HG03571 (cell line): ENCODE data around the gene ECSCR.
"Not testable (repeated sequence)": the region's sequence is repeated elsewhere in the genome, so short reads cannot be mapped to it uniquely, and the experiment has no call there.

Source experiments
- ATAC-seq: cut with Tn5 transposase; IDR thresholded peaks from one replicate; pipeline ENCODE4 v1.9.1; 2021; ENCODE audit not compliant: unreplicated experiment

Gene ECSCR

GRCh38 chr5:139446956-139447779 lies 15.4 kb downstream of the ECSCR start:
- ATAC-seq: no peak

DNA sequence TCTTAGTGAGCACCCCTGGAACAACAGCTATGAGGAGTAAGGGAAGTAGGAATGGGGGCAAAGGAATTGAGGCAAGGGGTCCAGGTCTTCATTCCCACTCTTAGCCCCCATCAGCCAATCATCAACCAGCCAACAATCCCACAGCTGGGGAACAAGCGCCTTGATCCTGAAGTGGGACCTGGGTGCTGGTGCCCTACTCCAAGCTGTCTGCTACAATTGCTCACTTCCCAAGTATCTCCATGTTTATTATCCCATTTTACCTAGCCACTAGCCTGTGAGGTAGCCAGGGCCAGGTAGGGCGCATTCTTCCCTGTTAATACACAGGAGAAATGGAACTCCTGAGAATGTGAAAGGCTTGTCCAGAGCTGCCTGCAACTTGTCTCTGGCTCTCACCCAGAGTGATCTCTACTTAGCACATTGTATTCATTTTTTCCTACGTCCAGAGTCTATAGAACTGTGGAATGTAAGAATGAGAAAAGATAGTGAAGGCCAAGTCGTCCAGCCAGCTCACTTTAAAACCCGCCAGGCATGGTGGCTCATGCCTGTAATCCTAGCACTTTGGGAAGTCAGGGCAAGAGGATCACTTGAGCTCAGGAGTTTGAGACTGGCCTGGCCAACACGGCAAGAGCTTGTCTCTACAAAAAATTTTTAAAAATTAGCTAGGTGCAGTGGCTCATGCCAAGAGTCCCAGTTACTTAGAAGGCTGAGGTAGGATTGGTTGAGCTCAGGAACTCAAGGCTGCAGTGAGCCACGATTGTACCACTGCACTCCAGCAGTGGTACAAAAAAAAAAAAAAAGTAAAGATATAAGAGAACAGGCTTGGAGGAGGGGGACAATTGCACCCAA lies 17.0 kb downstream of the ECSCR start:
- ATAC-seq: no peak

DNA sequence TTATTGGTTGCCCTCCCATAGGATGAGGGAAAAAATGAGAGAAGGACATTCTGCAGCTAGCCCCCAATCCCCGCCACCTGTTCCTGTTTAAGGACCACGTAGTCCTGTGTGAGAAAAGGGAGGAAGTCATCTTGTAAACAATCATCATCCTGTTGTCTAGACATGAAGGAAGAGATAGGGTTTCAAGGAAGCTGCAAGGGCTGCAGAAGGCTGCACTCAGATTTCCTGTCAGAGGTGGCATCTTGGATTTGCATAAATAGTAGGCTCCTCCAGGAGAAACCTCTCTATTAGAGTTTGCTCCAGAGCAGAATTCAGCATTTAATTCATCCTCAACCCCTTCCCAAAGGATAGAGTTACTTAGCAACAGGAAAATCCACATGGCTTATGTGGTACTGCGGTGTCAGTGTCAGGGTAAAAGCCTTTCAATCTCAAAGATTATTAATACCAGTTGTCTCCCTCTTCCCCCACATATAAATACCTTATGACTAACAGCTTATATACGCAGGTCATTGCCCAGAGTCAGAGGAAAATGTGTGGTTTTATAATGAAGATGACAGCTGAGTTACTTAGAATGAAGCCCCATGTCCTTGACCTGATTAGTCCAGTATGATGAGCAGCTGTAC lies 18.6 kb downstream of the ECSCR start:
- ATAC-seq: no peak

- not testable (repeated sequence) for ATAC-seq
Measured at GRCh38 chr5:139440416-139440815, 22.1 kb downstream of the ECSCR start.

DNA sequence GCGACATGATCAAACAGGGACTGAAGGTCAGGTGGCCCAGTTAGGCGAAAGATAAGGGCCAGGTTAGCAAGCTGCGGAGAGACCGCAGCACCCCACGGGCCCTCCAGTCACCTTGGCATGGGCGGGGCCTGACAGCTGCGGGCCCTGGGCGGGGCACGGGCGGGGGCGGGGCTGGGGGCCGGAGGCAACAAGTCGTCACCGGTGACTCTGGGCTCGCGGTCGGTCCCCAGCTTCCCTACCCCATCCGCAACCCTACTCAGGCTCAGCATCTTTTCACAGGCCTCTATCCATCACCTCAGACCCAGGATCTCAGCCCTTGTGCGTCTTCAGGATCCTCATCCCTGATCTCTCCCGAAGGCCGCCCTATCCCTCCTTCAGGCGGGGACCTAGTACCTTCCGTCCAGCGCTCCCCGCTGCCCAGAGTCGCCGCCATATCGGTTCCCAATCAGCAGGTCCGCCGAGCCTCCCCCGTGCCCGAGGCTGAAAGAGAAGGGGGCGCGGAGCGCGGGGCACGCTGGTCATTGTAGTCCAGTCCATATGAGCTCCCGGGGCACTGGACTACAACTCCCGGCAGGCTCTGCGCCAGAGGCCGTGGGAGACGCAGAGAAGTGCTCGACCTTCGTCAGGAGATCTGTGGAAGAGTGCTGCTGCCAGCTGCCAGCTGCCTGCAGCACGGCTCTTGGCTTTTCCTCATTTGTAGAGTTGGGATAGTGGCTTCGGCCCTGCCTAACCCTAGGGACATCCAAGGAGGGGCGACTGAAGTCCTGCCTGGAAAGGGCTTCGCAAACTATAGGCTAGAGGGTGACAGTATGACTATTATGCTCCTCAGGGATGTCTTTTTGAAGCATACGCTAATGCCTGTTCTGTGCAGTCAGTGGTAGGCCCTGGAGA lies 23.3 kb downstream of the ECSCR start, which contains the start of gene DNAJC18:
TSS of gene DNAJC18 (minus strand) at position 513 of the 891 bp plus-strand sequence. CDS start at position 433, 80 bp downstream.
- ATAC-seq: peak; percentile 90

DNA sequence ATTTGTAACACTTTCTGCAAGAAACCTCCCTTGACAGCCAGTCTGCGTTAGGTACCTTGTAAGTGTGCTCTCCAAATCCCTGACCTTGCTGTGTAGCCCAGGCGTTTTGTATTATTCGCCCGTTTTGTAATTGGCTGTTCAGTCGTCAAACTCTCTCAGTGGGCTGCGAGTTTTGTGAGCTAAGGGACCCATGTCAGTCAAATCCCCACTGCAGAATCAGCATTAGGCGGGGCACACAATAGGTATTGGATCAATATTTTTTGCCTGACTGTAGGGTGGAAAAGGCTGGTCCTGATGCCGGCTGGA lies 23.9 kb downstream of the ECSCR start:
- ATAC-seq: no peak

DNA sequence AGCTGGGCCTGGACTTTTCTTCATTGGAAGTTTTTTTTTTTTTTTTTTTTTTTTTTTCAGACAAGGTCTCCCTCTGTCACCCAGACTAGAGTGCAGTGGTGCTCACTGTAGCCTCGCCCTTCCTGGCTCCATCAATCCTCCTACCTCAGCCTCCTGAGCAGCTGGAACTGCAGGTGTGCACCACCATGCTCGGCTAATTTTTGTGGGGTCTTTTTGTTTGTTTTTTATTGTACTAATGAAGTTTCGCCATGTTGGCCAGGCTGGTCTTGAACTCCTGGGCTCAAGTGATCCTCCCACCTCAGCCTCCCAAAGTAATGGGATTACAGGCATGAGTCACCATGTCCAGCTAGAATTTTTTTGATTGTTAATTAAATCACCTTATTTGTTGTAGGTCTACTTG lies 26.9 kb downstream of the ECSCR start:
- no peak for ATAC-seq

GRCh38 chr5:139431706-139432105 lies 30.8 kb downstream of the ECSCR start:
- ATAC-seq: no peak

- ATAC-seq: no peak
Measured at GRCh38 chr5:139430015-139430414, 32.5 kb downstream of the ECSCR start.

- ATAC-seq: no peak
Measured at GRCh38 chr5:139426203-139426885, 36.2 kb downstream of the ECSCR start.

GRCh38 chr5:139425497-139425896 lies 37.0 kb downstream of the ECSCR start:
- ATAC-seq: no peak

DNA sequence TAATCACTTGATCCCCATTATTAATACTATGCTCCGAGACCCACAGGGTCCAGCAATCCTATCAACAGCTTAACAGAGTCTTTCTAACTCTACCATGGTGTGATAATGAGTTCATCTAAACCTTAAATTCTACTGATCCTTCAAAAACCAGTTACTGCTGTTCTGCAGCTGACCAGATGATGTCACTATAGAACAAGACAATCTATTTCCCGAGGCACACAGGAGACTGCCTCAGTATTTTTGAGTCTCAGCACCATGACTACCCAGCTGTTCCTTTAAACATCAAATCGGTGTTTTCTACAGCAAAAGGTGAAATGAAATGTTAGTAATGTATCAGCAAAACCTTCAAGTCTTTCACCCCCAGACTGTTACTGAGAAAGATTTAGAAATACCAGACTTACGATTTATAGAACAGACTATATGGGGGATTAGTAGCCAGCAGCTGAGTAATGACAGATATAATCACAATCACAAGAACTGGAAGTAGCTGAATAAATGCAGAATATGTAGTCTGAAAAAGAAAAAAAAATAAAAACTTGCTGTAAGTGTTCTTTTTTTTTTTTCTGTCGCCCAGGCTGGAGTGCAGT lies 40.1 kb downstream of the ECSCR start:
- no peak for ATAC-seq

GRCh38 chr5:139419226-139420192 lies 43.0 kb downstream of the ECSCR start:
- ATAC-seq: no peak

GRCh38 chr5:139418793-139419192 lies 43.8 kb downstream of the ECSCR start:
- ATAC-seq: no peak

- ATAC-seq: no peak
Measured at GRCh38 chr5:139417214-139417613, 45.3 kb downstream of the ECSCR start.

- ATAC-seq: no peak
Measured at GRCh38 chr5:139416651-139417050, 45.9 kb downstream of the ECSCR start.

GRCh38 chr5:139415869-139416268 lies 46.7 kb downstream of the ECSCR start:
- ATAC-seq: no peak

DNA sequence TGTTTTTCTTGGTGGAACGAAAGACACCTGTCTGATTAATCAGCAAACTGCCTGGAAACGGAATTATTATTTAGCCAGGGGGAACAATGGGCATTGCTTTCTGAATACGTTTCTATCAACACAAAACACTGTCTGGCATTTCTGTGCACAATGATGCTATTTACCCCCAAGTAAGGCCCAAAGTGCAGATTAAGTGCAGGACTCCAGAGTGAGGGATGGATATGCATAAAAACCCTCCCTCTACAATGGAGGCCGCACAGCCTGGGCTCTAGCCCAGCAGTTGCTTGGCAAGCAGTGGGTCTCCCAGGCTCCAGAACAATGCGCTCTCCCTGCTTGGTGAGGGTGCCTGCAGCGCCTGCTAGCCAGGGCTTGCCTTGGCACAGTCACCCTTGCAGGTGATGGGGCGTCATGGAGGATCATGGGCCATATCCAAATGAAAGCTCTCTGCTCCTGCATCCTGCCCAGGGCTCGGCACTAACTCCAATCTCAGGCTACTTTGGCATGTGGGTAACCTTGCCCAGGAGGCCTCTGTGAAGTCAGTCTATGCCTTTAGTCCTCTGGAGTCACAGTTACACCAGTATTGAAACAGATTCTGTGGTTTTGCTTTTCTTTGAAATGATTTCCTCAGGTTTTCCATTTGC lies 47.2 kb downstream of the ECSCR start:
- no peak for ATAC-seq
